ENCODE measurements around the gene ZNF525.

DNA sequence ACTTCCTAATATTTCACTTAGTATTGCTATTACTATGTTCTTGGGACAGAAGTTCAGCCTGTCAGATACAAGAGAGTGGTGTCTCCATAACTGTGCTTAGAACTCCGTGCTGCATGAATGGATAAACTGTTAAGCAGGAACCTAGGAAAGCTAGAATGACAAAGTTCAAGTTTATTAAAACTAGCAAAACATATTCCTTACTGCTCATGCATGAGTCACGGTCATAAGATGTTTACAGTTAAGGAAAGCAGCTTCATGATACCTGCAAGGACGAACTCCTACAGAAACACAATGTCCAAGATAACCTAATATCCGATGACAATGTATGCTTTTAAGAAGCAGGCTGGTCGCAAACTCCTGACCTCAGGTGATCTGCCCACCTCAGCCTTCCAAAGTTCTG is 23.4 kb downstream of the ZNF525 start:
- TF ChIP-seq, protein P1, sequence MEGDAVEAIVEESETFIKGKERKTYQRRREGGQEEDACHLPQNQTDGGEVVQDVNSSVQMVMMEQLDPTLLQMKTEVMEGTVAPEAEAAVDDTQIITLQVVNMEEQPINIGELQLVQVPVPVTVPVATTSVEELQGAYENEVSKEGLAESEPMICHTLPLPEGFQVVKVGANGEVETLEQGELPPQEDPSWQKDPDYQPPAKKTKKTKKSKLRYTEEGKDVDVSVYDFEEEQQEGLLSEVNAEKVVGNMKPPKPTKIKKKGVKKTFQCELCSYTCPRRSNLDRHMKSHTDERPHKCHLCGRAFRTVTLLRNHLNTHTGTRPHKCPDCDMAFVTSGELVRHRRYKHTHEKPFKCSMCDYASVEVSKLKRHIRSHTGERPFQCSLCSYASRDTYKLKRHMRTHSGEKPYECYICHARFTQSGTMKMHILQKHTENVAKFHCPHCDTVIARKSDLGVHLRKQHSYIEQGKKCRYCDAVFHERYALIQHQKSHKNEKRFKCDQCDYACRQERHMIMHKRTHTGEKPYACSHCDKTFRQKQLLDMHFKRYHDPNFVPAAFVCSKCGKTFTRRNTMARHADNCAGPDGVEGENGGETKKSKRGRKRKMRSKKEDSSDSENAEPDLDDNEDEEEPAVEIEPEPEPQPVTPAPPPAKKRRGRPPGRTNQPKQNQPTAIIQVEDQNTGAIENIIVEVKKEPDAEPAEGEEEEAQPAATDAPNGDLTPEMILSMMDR (IDR thresholded peaks at IDR 0.05), result no peak
- TF ChIP-seq POLR2A (IDR thresholded peaks at IDR 0.05), result no peak

Data from upper lobe of left lung (tissue), 4 donors.